ENCODE results near the gene ZNF277. TPM values are rescaled to one million over a fixed set of nuclear protein-coding genes. Genes with fewer than 3 reads are reported as not detected.
"Not testable (repeated sequence)": the region's sequence is repeated elsewhere in the genome, so short reads cannot be mapped to it uniquely, and the experiment has no call there.

ZNF277 gene
- total RNA-seq, 4 donors from 2014 or later = 19.5 to 27.1 (median 25.7) TPM

- DNase-seq (ENCODE audit: extremely low spot score) = peak; percentile 75
- Histone ChIP-seq H3K27me3 (no peaks in the 10 kb centered on the region), H3K9me3 (no peaks in the 10 kb centered on the region), H3K27ac (replicated peaks in 1 of 4) (no peak overlapping the region), H3K4me1 (no peaks in the 10 kb centered on the region), H3K36me3 (no peaks in the 10 kb centered on the region), H3K4me3 (no peak overlapping the region)
- intact Hi-C loops (cut with DNase I) = no loop called here
- WGBS = 94% methylated on average over 3 of the region's 3 CpGs
- no peak for TF ChIP-seq POLR2A (IDR thresholded peaks at IDR 0.05; ENCODE audit: low read depth)
- TF ChIP-seq EP300 (IDR thresholded peaks at IDR 0.05) = no peak
- TF ChIP-seq CTCF (IDR thresholded peaks at IDR 0.05) = no peak
- TF ChIP-seq POLR2AphosphoS5 (IDR thresholded peaks at IDR 0.05) = no peak
Observed at GRCh38 chr7:112385516-112385915, 179.0 kb downstream of the ZNF277 start.

GRCh38 chr7:112386619-112387018 lies 180.1 kb downstream of the ZNF277 start:
- no peak for DNase-seq (ENCODE audit: extremely low spot score)
- H3K27ac ChIP-seq (replicated peaks in 1 of 4) = no peak overlapping the region
- no peak overlapping the region for H3K4me3 ChIP-seq
- intact Hi-C loops (cut with DNase I) = no loop called here
- no peak for TF ChIP-seq CTCF (IDR thresholded peaks at IDR 0.05)
- TF ChIP-seq EP300 (IDR thresholded peaks at IDR 0.05) = no peak
- no peak for TF ChIP-seq POLR2A (IDR thresholded peaks at IDR 0.05; ENCODE audit: low read depth)
- no peak for TF ChIP-seq POLR2AphosphoS5 (IDR thresholded peaks at IDR 0.05)
- H3K27me3 ChIP-seq = no peaks in the 10 kb centered on the region
- no peaks in the 10 kb centered on the region for H3K4me1 ChIP-seq
- H3K36me3 ChIP-seq = no peaks in the 10 kb centered on the region
- 71% methylated on average over 1 of the region's 1 CpG for WGBS
- H3K9me3 ChIP-seq = no peaks in the 10 kb centered on the region

- Histone ChIP-seq H3K36me3 (no peaks in the 10 kb centered on the region), H3K9me3 (no peaks in the 10 kb centered on the region), H3K27ac (replicated peaks in 1 of 4) (no peak overlapping the region), H3K4me3 (no peak overlapping the region), H3K4me1 (peaks cover 6 to 8% (median 7%) of the 10 kb centered on the region in 4 donors), H3K27me3 (no peaks in the 10 kb centered on the region)
- intact Hi-C loops (cut with DNase I) = loop anchor here (5.0 to 10.0 kb wide), 2 partner anchors 62 to 185 kb away; partner anchors contain the start of genes DOCK4, IFRD1 and ZNF277
- TF ChIP-seq POLR2AphosphoS5 (IDR thresholded peaks at IDR 0.05) = no peak
- TF ChIP-seq POLR2A (IDR thresholded peaks at IDR 0.05; ENCODE audit: low read depth) = no peak
- TF ChIP-seq EP300 (IDR thresholded peaks at IDR 0.05) = no peak
- no peak for TF ChIP-seq CTCF (IDR thresholded peaks at IDR 0.05)
- WGBS = 91% methylated on average over 6 of the region's 6 CpGs
- peak; percentile 68 for DNase-seq (ENCODE audit: extremely low spot score)
Observed at GRCh38 chr7:112390167-112390566, 183.7 kb downstream of the ZNF277 start.

GRCh38 chr7:112391079-112391821 lies 184.8 kb downstream of the ZNF277 start:
- peak overlapping the region; percentile 79 to 84 (median 81) for H3K27ac ChIP-seq (replicated peaks in 1 of 4)
- H3K27me3 ChIP-seq, H3K36me3 ChIP-seq, H3K9me3 ChIP-seq, H3K4me1 ChIP-seq: not testable (repeated sequence)
- H3K4me3 ChIP-seq = peak overlapping the region; percentile 54 to 66 (median 62)
- peak; percentile 81 for DNase-seq (ENCODE audit: extremely low spot score)
- WGBS = 3% methylated on average over 24 of the region's 69 CpGs
- intact Hi-C loops (cut with DNase I) = loop anchor here (5.0 to 10.0 kb wide), 2 partner anchors 61 to 186 kb away; partner anchors contain the start of genes DOCK4, IFRD1 and ZNF277

- intact Hi-C loops (cut with DNase I) = loop anchor here (5.0 to 10.0 kb wide), 2 partner anchors 60 to 187 kb away; partner anchors contain the start of genes DOCK4, IFRD1 and ZNF277
- 0% methylated on average over 17 of the region's 37 CpGs for WGBS
- not testable (repeated sequence) for H3K4me1 ChIP-seq, H3K27me3 ChIP-seq, H3K9me3 ChIP-seq, H3K36me3 ChIP-seq
- DNase-seq (ENCODE audit: extremely low spot score) = peak; percentile 19
- Histone ChIP-seq H3K4me3 (peak overlapping the region; percentile 54 to 66 (median 62)), H3K27ac (replicated peaks in 1 of 4) (peak overlapping the region; percentile 79 to 84 (median 81))
Observed at GRCh38 chr7:112391841-112392286, 185.4 kb downstream of the ZNF277 start.

Other genes with a start within 250 kb of the ZNF277 start
- gene DOCK4, start 296 bp upstream of the ZNF277 start, total RNA-seq = 10 to 100 TPM; 14.0 to 25.3 (median 18.8) TPM
- 10 to 100 TPM; 36.9 to 51.5 (median 48.0) TPM for gene IFRD1, start 243.8 kb downstream of the ZNF277 start, total RNA-seq

All from esophagus muscularis mucosa (tissue), 4 donors.